IMR-90 (cell line): ENCODE measurements around the gene GPR158. TPM values are rescaled to one million over a fixed set of nuclear protein-coding genes. Genes with fewer than 3 reads are reported as not detected.
"Not testable (repeated sequence)": the region's sequence is repeated elsewhere in the genome, so short reads cannot be mapped to it uniquely, and the experiment has no call there.

Experiments
- ATAC-seq: fragments of 200-7000 bp; cut with Tn5 transposase; 2 replicates; pipeline ENCODE4 v1.9.1; 2020; ENCODE audit warnings: low read depth, mild to moderate bottlenecking, moderate library complexity
- BruUV-seq: library from RNA; stranded (reverse); fragments of 400-500 nt; replicated peaks from 2 replicates; lab custom pipeline; 2021; lab: Mats Ljungman, UMichigan
- CTCF ChIA-PET: fragments of 300-600 bp; formaldehyde crosslinking; extraction: SDS; loops from one replicate; lab custom pipeline; 2021; ENCODE audit warnings: antibody characterized with exemption; lab: Yijun Ruan, JAX
- POLR2A ChIA-PET: fragments of 300-600 bp; sonication (Branson Sonifier 250); formaldehyde crosslinking; loops from one replicate; lab custom pipeline; 2022; ENCODE audit warnings: antibody characterized with exemption; ENCODE audit not compliant: unreplicated experiment; lab: Charles Lee
- DNase-seq: peaks from one replicate; pipeline ENCODE4 v3.0.0; 2013
- H2AFZ ChIP-seq: replicated peaks from 2 replicates; pipeline ENCODE3; 2013; ENCODE audit warnings: low read length, mild to moderate bottlenecking; ENCODE audit not compliant: poor library complexity
- H2AK5ac ChIP-seq: 2 replicates; pipeline ENCODE4 v1.6.1; 2013; ENCODE audit warnings: low read depth, low read length, inconsistent platforms
- H2AK9ac ChIP-seq: replicated peaks from 2 replicates; pipeline ENCODE3; 2013; ENCODE audit warnings: mild to moderate bottlenecking, low read depth, low read length, moderate library complexity; ENCODE audit not compliant: poor library complexity
- H2BK120ac ChIP-seq: 2 replicates; pipeline ENCODE4 v1.6.1; 2013; ENCODE audit warnings: low read depth, low read length, inconsistent platforms
- H2BK15ac ChIP-seq: 3 replicates; pipeline ENCODE4 v1.6.1; 2013; ENCODE audit warnings: low read depth, low read length, inconsistent platforms
- H2BK20ac ChIP-seq: 2 replicates; pipeline ENCODE4 v1.6.1; 2013; ENCODE audit warnings: low read depth, mild to moderate bottlenecking, inconsistent platforms, low read length, moderate library complexity
- H2BK5ac ChIP-seq: 2 replicates; pipeline ENCODE4 v1.6.1; 2013; ENCODE audit warnings: mild to moderate bottlenecking, low read depth, low read length, inconsistent platforms; ENCODE audit not compliant: poor library complexity, severe bottlenecking
- H3K14ac ChIP-seq: replicated peaks from 2 replicates; pipeline ENCODE4 v1.6.1; 2013; ENCODE audit warnings: low read depth, low read length, inconsistent platforms
- H3K18ac ChIP-seq: 2 replicates; pipeline ENCODE4 v1.6.1; 2013; ENCODE audit warnings: low read depth, low read length, control low read depth
- H3K23ac ChIP-seq: 2 replicates; pipeline ENCODE4 v1.6.1; 2013; ENCODE audit warnings: low read depth, low read length, inconsistent platforms
- H3K27ac ChIP-seq: 2 replicates; pipeline ENCODE4 v1.5.1; 2013; ENCODE audit warnings: mild to moderate bottlenecking, control low read depth, low read length; ENCODE audit not compliant: insufficient read depth
- H3K27me3 ChIP-seq: 2 replicates; pipeline ENCODE4 v1.6.1; 2013; ENCODE audit warnings: low read length; ENCODE audit not compliant: control insufficient read depth, insufficient read depth
- H3K36me3 ChIP-seq: 2 replicates; pipeline ENCODE4 v1.6.1; 2013; ENCODE audit warnings: low read length, mixed read lengths; ENCODE audit not compliant: control insufficient read depth, insufficient read depth
- H3K4ac ChIP-seq: 2 replicates; pipeline ENCODE4 v1.6.1; 2013; ENCODE audit warnings: low read depth, low read length, inconsistent platforms
- H3K4me1 ChIP-seq: 2 replicates; pipeline ENCODE4 v1.6.1; 2013; ENCODE audit warnings: low read length, mixed read lengths; ENCODE audit not compliant: control insufficient read depth, insufficient read depth
- H3K4me2 ChIP-seq: 2 replicates; pipeline ENCODE4 v1.6.1; 2013; ENCODE audit warnings: low read depth, mild to moderate bottlenecking, control low read depth, low read length, moderate library complexity
- H3K4me3 ChIP-seq: 2 replicates; pipeline ENCODE4 v1.5.1; 2013; ENCODE audit warnings: low read depth, mild to moderate bottlenecking, control low read depth, low read length, moderate library complexity; ENCODE audit not compliant: insufficient read depth
- H3K56ac ChIP-seq: 2 replicates; pipeline ENCODE4 v1.6.1; 2013; ENCODE audit warnings: low read length, inconsistent platforms; ENCODE audit not compliant: insufficient read depth; ENCODE audit errors: extremely low read depth
- H3K79me1 ChIP-seq, 2 experiments: 2 replicates each; pipeline ENCODE4 v1.6.1; 2013; ENCODE audit warnings: low read length in 2 of 2, inconsistent platforms in 1 of 2, low read depth in 1 of 2
- H3K9ac ChIP-seq: 2 replicates; pipeline ENCODE4 v1.6.1; 2013; ENCODE audit warnings: low read depth, low read length, control low read depth
- H3K9me1 ChIP-seq: 2 replicates; pipeline ENCODE4 v1.6.1; 2013; ENCODE audit warnings: low read length, inconsistent platforms; ENCODE audit not compliant: insufficient read depth
- H3K9me3 ChIP-seq: 2 replicates; pipeline ENCODE4 v1.6.1; 2013; ENCODE audit warnings: low read length; ENCODE audit not compliant: control insufficient read depth, insufficient read depth
- H4K20me1 ChIP-seq: 2 replicates; pipeline ENCODE4 v1.6.1; 2013; ENCODE audit warnings: low read length, inconsistent platforms; ENCODE audit not compliant: insufficient read depth
- H4K5ac ChIP-seq: 2 replicates; pipeline ENCODE4 v1.6.1; 2013; ENCODE audit warnings: mild to moderate bottlenecking, low read depth, low read length, control low read depth
- H4K8ac ChIP-seq, 2 experiments: 2 replicates each; pipeline ENCODE4 v1.6.1; 2013; ENCODE audit warnings: low read depth in 2 of 2, low read length in 2 of 2, control low read depth in 1 of 2, inconsistent platforms in 1 of 2
- H4K91ac ChIP-seq: 2 replicates; pipeline ENCODE4 v1.6.1; 2013; ENCODE audit warnings: low read depth, low read length, inconsistent platforms; ENCODE audit not compliant: insufficient read depth
- WGBS, 2 experiments: methylation state at CpG; one replicate each; pipeline versions ENCODE4 v1.1.5 to v1.1.7; 2013; ENCODE audit warnings: missing lambda C conversion rate in 2 of 2; ENCODE audit not compliant: insufficient read length in 1 of 2; ENCODE audit errors: extremely low coverage in 2 of 2; 5-methylcytosine and 5-hydroxymethylcytosine counted together
- dilution Hi-C: fragments of 300-500 bp; cut with HindIII; formaldehyde crosslinking; loops from one replicate; pipeline ENCODE4 v1.14.3; 2018; ENCODE audit warnings: low sequenced_read_pairs; ENCODE audit not compliant: unreplicated experiment
- in situ Hi-C: fragments of 300-500 bp; cut with MboI; formaldehyde crosslinking; loops from 3 replicates; pipeline ENCODE4 v1.14.3; 2019; ENCODE audit warnings: low sequenced_read_pairs, inconsistent platforms, mixed read lengths
- intact Hi-C: fragments of 100-400 bp; cut with micrococcal nuclease; formaldehyde crosslinking; loops from 2 replicates; pipeline ENCODE4 v1.10.0; 2022
- polyA plus RNA-seq, 3 experiments: library from polyadenylated mRNA; depleted of rRNA; stranded (reverse); fragments of >200 nt; gene quantifications; 2 replicates each; pipeline ENCODE4 v1.2.3, GENCODE V29; 2012; ENCODE audit warnings: low replicate concordance in 1 of 3
- total RNA-seq: library from RNA; depleted of rRNA; stranded (reverse); fragments of >200 nt; gene quantifications from 2 replicates; pipeline ENCODE4 v1.2.3, GENCODE V29; 2012

The GPR158 gene
- total and polyA plus RNA-seq, 2 of the 4 experiments (the other 2 are of a cell fraction): not detected

DNA sequence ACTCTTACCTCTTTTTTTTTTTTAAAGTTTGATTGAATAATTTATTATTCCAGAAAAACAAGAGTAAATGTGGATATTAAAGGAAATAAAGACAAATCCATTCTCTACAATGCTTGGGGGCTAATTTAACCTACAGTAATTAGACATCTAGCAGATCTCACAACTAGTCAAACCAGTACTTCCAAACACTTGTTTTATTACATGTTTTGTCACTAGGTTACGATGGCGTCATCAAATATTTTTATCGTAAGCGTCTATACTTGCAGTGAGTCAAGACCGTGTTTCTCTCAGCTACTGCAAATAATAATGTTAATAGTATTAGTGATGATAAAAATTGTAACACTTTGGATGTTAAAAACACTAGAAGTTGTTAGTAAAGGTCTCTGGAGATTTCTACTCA is 154.8 kb downstream of the GPR158 start:
- H3K27ac ChIP-seq, H3K9me1 ChIP-seq, in situ Hi-C loops, H3K14ac ChIP-seq, ATAC-seq, H3K27me3 ChIP-seq, H3K4me1 ChIP-seq, H3K9me3 ChIP-seq, H4K5ac ChIP-seq, BruUV-seq, H2BK15ac ChIP-seq, H3K79me1 ChIP-seq, H4K20me1 ChIP-seq, H3K36me3 ChIP-seq, H2AK9ac ChIP-seq, H2BK120ac ChIP-seq, H2BK20ac ChIP-seq, H2AFZ ChIP-seq, H3K4me3 ChIP-seq, H3K9ac ChIP-seq, H4K91ac ChIP-seq, H3K18ac ChIP-seq, H3K23ac ChIP-seq, H3K4me2 ChIP-seq, H2BK5ac ChIP-seq, H3K56ac ChIP-seq, H4K8ac ChIP-seq, intact Hi-C loops, H2AK5ac ChIP-seq, POLR2A ChIA-PET, H3K4ac ChIP-seq, DNase-seq, dilution Hi-C loops: not testable (repeated sequence)
- no CpG with 5 or more reads among the region's 5 CpGs for WGBS, 2 experiments
- CTCF ChIA-PET: interaction anchor here (0.6 kb wide), 1 partner anchor 15 kb away, joined by 3 read pairs; no protein-coding TSS in a partner anchor
